Choroid plexus epithelial cell (primary cell): ENCODE data around the gene C16orf87.
A peak's percentile ranks its signal among the peaks of the same experiment; 100 is the strongest.

Source experiments
- DNase-seq: peaks from one replicate; pipeline ENCODE4 v3.0.0-alpha.2; 2010; ENCODE audit warnings: low read depth
- H3K4me3 ChIP-seq: 2 replicates; pipeline ENCODE4 v1.5.1; 2011; ENCODE audit warnings: low read depth, mild to moderate bottlenecking, control low read depth, low read length, moderate library complexity
- CTCF ChIP-seq: conservative IDR thresholded peaks from 2 replicates; pipeline ENCODE4 v1.5.1; 2011; ENCODE audit warnings: low read depth, mild to moderate bottlenecking, control low read depth, inconsistent platforms, low read length, moderate library complexity

C16orf87 gene

GRCh38 chr16:46853713-46854443 lies 22.9 kb upstream of the C16orf87 start:
- H3K4me3 ChIP-seq, result no peak overlapping the region
- peak; percentile 86 for DNase-seq
- TF ChIP-seq CTCF, result peak; percentile 98

DNA sequence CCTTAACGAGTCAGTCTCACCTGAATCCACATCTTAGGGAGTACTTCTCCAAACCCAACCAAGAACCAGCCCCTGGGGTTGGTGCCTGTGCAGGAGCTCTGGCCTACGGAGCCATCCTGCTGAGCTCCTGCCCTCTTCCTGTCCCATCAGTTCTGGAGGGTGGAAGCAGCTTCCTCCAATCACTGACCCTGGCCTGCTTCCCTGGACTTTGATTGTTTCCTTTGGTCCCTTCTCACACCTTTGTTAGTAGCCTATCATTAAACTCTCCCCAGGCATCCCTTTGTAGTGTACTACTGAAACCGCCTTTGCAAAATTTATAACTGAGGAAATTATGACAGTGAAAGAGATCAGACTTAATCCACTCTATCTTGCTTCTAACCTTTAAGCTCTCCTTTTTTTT lies 21.1 kb upstream of the C16orf87 start:
- no peak overlapping the region for H3K4me3 ChIP-seq
- DNase-seq, result no peak
- no peak for TF ChIP-seq CTCF

- no peak for DNase-seq
- no peak overlapping the region for H3K4me3 ChIP-seq
- no peak for TF ChIP-seq CTCF
Observed at GRCh38 chr16:46850619-46851555, 19.9 kb upstream of the C16orf87 start.

GRCh38 chr16:46848768-46849764 lies 18.1 kb upstream of the C16orf87 start:
- no peak overlapping the region for H3K4me3 ChIP-seq
- DNase-seq, result no peak
- no peak for TF ChIP-seq CTCF

DNA sequence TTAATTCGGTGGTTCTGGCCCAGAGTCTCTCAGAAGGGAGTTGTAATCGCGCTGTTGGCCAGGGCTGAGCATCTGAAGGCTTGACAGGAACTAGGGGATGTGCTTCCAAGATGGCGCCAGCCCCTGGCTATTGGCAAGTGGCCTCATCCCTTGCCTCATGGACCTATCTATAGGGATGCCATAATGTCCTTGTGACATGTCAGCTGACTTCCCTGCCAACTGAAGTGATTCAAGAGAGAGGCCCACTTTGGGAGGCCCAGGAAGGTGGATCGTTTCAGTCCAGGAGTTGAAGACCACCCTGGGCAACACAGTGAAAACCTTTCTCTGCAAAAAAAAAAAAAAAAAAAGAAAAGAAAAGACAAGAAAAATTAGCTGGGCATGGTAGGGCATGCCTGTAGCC lies 15.0 kb upstream of the C16orf87 start:
- no peak for TF ChIP-seq CTCF
- DNase-seq, result no peak
- H3K4me3 ChIP-seq, result no peak overlapping the region

DNA sequence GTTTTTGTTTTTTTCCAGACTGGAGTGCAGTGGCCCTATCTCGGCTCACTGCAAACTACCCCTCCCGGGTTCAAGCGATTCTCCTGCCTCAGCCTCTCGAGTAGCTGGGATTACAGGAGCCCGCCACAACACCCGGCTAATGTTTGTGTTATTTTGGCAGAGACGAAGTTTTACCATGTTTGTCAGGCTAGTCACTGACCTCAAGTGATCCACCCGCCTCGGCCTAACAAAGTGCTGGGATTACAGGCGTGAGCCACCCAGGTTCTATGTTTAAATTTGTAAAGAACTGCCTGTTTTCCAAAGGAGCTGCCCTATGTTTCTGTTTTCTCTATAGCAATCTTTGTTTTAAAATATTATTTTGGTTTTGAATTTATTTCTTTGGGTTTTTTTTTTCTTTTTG lies 13.8 kb upstream of the C16orf87 start:
- H3K4me3 ChIP-seq, result no peak overlapping the region
- DNase-seq, result peak; percentile 31
- TF ChIP-seq CTCF, result no peak
